GM12875 (cell line): ENCODE results near the gene EML4.
"Not testable (repeated sequence)": the region's sequence is repeated elsewhere in the genome, so short reads cannot be mapped to it uniquely, and the experiment has no call there.

Source experiments
- H3K4me3 ChIP-seq: one replicate; pipeline ENCODE4 v1.5.1; 2011; ENCODE audit warnings: low read depth, low read length, control low read depth
- CTCF ChIP-seq: IDR thresholded peaks from 2 replicates; pipeline ENCODE4 v1.5.1; 2011; ENCODE audit warnings: low read depth, mild to moderate bottlenecking, control low read depth, inconsistent platforms, low read length, moderate library complexity, borderline replicate concordance; ENCODE audit not compliant: insufficient read depth

EML4 gene

GRCh38 chr2:42128721-42129486, 40.2 kb upstream of the EML4 start:
- no peak overlapping the region for H3K4me3 ChIP-seq
- TF ChIP-seq CTCF, result no peak

- no peak overlapping the region for H3K4me3 ChIP-seq
- no peak for TF ChIP-seq CTCF
Measured at GRCh38 chr2:42129487-42129852, 39.7 kb upstream of the EML4 start.

- TF ChIP-seq CTCF, result no peak
- no peak overlapping the region for H3K4me3 ChIP-seq
Measured at GRCh38 chr2:42129947-42130346, 39.2 kb upstream of the EML4 start.

- H3K4me3 ChIP-seq, result not testable (repeated sequence)
Measured at GRCh38 chr2:42130858-42131257, 38.3 kb upstream of the EML4 start.

GRCh38 chr2:42132191-42132965, 36.8 kb upstream of the EML4 start:
- no peak for TF ChIP-seq CTCF
- H3K4me3 ChIP-seq, result no peak overlapping the region

- H3K4me3 ChIP-seq, result no peak overlapping the region
- TF ChIP-seq CTCF, result no peak
Measured at GRCh38 chr2:42132966-42133641, 36.0 kb upstream of the EML4 start.

GRCh38 chr2:42133771-42134195, 35.4 kb upstream of the EML4 start:
- TF ChIP-seq CTCF, result no peak
- H3K4me3 ChIP-seq, result no peak overlapping the region

GRCh38 chr2:42134401-42134932, 34.7 kb upstream of the EML4 start:
- H3K4me3 ChIP-seq, result not testable (repeated sequence)
